GM06990 (cell line): ENCODE results near the gene PLA2G2D.
A peak's percentile ranks its signal among the peaks of the same experiment; 100 is the strongest.

Source experiments
- DNase-seq: peaks from one replicate; pipeline ENCODE4 v3.0.0-alpha.2; 2011; ENCODE audit not compliant: insufficient read length; ENCODE audit errors: extremely low read depth
- H3K27me3 ChIP-seq: replicated peaks from 2 replicates; pipeline ENCODE4 v1.6.0; 2011; ENCODE audit warnings: low read length; ENCODE audit not compliant: control insufficient read depth, insufficient read depth
- H3K36me3 ChIP-seq: 2 replicates; pipeline ENCODE4 v1.5.1; 2011; ENCODE audit warnings: low read length; ENCODE audit not compliant: control insufficient read depth, insufficient read depth
- H3K4me3 ChIP-seq: replicated peaks from 2 replicates; pipeline ENCODE4 v1.5.1; 2011; ENCODE audit warnings: low read depth, mild to moderate bottlenecking, control low read depth, low read length
- TF ChIP-seq, protein P1 (sequence below): IDR thresholded peaks from 2 replicates; pipeline ENCODE4 v1.5.1; 2011; ENCODE audit warnings: low read length, control low read depth, mild to moderate bottlenecking, inconsistent platforms; ENCODE audit not compliant: insufficient read depth, poor library complexity, severe bottlenecking

Gene PLA2G2D

DNA sequence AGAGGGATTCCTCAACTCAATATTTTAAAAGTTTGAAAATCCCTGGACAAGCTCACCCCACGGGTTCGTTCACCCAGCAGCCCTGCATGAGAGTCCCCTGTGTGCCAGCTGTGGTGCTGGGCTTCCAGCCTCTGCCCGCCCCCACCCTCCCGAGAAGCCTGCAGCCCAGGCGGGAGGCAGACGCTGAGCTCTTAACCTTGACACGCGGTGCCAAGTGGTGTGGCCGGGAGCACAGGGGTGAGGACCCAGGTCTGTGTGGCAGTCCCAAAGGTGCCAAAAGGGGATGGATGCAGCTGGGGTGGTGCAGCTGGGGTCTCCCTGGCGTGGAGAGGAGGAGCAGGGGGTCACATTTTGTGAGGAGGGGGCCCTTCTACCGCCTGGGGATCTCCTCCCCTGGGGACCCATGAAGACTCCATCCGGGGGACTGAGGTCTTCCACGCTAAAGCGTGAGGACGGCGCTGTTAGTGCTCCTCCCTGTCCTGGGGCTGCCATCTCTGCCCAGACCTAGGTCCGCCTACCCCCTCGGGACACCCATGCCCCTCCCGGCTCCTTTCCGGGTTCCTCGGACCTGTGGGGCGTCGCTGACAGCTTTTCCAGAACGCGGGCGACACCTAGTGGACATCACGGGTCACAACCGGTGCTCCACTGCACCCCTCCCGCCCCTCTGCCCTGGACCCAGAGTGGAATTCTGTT, 32.7 kb upstream of the PLA2G2D start:
- no peaks in the 10 kb centered on the region for H3K36me3 ChIP-seq
- TF ChIP-seq, protein P1, sequence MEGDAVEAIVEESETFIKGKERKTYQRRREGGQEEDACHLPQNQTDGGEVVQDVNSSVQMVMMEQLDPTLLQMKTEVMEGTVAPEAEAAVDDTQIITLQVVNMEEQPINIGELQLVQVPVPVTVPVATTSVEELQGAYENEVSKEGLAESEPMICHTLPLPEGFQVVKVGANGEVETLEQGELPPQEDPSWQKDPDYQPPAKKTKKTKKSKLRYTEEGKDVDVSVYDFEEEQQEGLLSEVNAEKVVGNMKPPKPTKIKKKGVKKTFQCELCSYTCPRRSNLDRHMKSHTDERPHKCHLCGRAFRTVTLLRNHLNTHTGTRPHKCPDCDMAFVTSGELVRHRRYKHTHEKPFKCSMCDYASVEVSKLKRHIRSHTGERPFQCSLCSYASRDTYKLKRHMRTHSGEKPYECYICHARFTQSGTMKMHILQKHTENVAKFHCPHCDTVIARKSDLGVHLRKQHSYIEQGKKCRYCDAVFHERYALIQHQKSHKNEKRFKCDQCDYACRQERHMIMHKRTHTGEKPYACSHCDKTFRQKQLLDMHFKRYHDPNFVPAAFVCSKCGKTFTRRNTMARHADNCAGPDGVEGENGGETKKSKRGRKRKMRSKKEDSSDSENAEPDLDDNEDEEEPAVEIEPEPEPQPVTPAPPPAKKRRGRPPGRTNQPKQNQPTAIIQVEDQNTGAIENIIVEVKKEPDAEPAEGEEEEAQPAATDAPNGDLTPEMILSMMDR: peak; percentile 90
- peak; percentile 68 for DNase-seq
- H3K4me3 ChIP-seq: peak overlapping the region; percentile 40
- H3K27me3 ChIP-seq: no peaks in the 10 kb centered on the region

DNA sequence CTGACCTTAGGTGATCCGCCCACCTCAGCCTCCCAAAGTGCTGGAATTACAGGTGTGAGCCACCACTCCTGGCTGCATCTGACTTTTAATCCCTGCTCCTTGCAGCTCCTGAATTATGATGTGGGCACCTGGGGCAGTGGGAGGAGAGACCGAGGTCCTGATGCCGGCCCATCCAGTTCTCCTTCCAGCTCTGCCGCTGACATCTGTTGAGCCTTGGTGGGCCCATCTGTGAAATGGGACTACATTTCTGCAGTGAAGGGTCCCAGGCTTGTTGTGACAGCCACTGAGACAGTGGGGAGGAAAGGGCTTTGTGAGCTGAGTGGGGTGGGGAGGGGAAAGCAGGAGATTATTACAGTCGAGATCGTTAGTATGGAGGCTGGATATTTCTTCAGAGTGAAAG, 31.6 kb upstream of the PLA2G2D start:
- Histone ChIP-seq H3K4me3 (no peak overlapping the region), H3K27me3 (no peaks in the 10 kb centered on the region), H3K36me3 (no peaks in the 10 kb centered on the region)
- no peak for DNase-seq
- TF ChIP-seq, protein P1: no peak

DNA sequence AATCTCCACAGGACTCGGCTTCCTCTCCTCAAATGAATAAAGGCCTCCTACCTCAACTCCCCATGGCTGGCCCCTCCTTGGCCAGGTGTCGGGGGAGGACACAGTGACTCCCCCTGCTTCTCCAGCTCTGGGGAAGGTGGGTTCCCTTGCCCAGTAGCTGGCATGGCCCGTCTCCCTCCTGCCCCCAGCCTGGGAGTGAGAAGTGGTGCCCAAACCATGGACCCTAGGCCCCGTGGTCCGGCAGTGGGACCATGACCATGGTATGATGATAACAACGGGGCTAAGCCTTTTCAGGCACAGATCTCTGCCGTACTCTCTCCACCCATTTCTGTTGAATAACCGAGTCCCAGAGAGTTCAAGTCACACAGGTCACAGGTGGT, 31.0 kb upstream of the PLA2G2D start:
- H3K4me3 ChIP-seq: no peak overlapping the region
- no peaks in the 10 kb centered on the region for H3K36me3 ChIP-seq
- no peak for DNase-seq
- H3K27me3 ChIP-seq: no peaks in the 10 kb centered on the region
- TF ChIP-seq, protein P1: no peak

DNA sequence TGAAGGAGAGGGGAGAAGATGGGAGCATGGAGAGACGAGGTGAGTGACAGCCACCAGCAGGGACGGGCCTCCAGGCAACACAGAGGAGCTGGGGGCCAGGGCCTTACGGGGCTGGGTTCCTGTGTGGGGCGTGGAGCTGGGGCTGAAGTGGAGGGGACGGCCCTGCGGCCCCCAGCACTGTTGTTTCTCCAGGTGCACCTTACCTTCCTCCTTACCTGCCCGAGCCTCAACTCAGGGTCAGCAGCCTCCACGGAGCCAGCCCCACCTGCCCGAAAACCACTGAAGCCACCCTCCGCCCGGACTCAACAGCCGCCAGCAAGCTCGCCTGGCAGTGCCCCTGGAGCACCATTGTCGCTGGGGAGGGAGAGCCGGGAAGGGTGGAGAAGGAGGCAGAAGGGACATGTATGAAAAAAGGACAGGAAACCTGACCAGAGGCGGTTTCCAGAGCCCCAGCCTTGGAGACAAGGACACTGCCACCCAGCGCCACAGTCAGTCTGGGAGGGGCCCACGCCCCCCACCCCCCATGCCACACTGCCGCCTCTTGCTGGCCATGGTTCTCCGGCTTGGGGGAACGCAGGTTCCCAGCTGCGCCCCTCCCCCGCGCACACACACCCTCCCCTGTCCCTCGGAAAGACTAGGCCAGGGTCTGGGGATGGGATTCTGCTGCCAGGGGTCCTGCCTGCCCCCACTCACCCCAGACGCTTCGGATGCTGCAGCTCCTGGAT, 30.4 kb upstream of the PLA2G2D start:
- Histone ChIP-seq H3K4me3 (no peak overlapping the region), H3K36me3 (no peaks in the 10 kb centered on the region), H3K27me3 (no peaks in the 10 kb centered on the region)
- DNase-seq: no peak
- TF ChIP-seq, protein P1: no peak

DNA sequence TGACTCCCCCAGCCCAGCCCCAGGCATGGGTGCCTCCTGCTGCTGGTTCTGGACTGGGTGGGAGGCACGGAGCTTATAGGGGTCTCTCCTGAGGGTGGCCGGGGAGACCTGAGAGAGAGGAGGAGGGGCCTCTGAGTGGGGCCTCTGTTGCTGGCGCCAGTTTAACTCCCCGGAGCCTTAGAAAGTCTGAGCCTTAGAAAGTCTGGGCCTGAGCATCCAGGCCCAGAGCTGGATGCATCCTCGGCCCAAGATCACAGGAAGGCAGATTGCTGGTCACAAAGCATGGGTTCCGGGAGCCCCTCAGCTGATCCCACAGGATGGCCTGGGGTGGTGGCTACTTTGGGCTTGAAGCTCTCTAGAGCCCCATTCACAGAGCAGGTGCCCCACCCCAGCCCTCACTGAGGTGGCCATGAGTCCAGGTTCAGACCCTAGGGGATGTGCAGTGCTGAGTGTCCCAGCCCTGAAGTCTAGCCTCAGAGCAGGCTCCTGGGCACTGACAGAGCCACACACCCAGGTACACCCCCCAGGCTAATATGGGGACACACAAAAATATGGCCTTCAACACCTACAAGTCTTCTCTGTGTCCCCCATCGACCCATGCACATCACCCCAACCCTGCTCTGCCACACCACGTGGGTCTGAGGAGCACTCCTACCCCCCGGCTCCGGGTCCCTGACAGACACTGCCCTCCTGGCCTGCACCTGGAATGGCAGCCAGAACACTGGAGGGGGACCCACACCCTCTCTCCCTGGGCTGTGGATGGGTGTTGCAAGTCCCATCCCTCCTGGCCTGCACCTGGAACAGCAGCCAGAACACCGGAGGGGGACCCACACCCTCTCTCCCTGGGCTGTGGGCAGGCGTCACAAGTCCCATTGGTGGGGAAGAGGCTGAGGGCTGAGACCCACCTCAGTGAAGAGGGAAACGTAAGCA, 29.5 kb upstream of the PLA2G2D start:
- Histone ChIP-seq H3K27me3 (no peaks in the 10 kb centered on the region), H3K36me3 (no peaks in the 10 kb centered on the region), H3K4me3 (no peak overlapping the region)
- DNase-seq: no peak
- TF ChIP-seq, protein P1: no peak
